Measurements from ENCODE around the gene LRRN3. TPM values are rescaled to one million over a fixed set of nuclear protein-coding genes. Genes with fewer than 3 reads are reported as not detected.

Gene LRRN3
- polyA plus RNA-seq, 1 experiment: 12.0 TPM

GRCh38 chr7:111081546-111082267, 9.2 kb upstream of the LRRN3 start:
- ChIA-PET POLR2A (no interaction called here), CTCF (interaction anchor here (0.6 kb wide), 1 partner anchor 568 kb away, joined by 3 read pairs; no protein-coding TSS in a partner anchor)
- Histone ChIP-seq H3K4me3 (ENCODE audit: low read depth, low read length) (no peak overlapping the region), H3K27me3 (ENCODE audit: control insufficient read depth, insufficient read depth, low read length) (no peaks in the 10 kb centered on the region), H3K27ac (ENCODE audit: low read depth, low read length) (no peak overlapping the region), H3K9me3 (ENCODE audit: control insufficient read depth, insufficient read depth, low read length) (no peaks in the 10 kb centered on the region)
- no peak for DNase-seq (ENCODE audit: low read depth, low spot score)
- no peak for TF ChIP-seq CTCF (IDR thresholded peaks at IDR 0.05; ENCODE audit: low read depth, low read length)

GRCh38 chr7:111082351-111082750, 8.6 kb upstream of the LRRN3 start:
- Histone ChIP-seq H3K9me3 (ENCODE audit: control insufficient read depth, insufficient read depth, low read length) (no peaks in the 10 kb centered on the region), H3K27ac (ENCODE audit: low read depth, low read length) (peak overlapping the region; percentile 69), H3K27me3 (ENCODE audit: control insufficient read depth, insufficient read depth, low read length) (no peaks in the 10 kb centered on the region), H3K4me3 (ENCODE audit: low read depth, low read length) (no peak overlapping the region)
- POLR2A ChIA-PET: no interaction called here
- peak; percentile 11 for DNase-seq (ENCODE audit: low read depth, low spot score)
- CTCF ChIA-PET: interaction anchor here (0.6 to 0.7 kb wide), 2 partner anchors 331 to 569 kb away, joined by 3 to 6 read pairs; no protein-coding TSS in a partner anchor
- no peak for TF ChIP-seq CTCF (IDR thresholded peaks at IDR 0.05; ENCODE audit: low read depth, low read length)

- Histone ChIP-seq H3K9me3 (ENCODE audit: control insufficient read depth, insufficient read depth, low read length) (no peaks in the 10 kb centered on the region), H3K4me3 (ENCODE audit: low read depth, low read length) (no peak overlapping the region), H3K27me3 (ENCODE audit: control insufficient read depth, insufficient read depth, low read length) (no peaks in the 10 kb centered on the region), H3K27ac (ENCODE audit: low read depth, low read length) (no peak overlapping the region)
- ChIA-PET CTCF (interaction anchor here (0.9 kb wide), 1 partner anchor 10 kb away, joined by 4 read pairs; no protein-coding TSS in a partner anchor), POLR2A (no interaction called here)
- TF ChIP-seq CTCF (IDR thresholded peaks at IDR 0.05; ENCODE audit: low read depth, low read length): no peak
- peak; percentile 24 for DNase-seq (ENCODE audit: low read depth, low spot score)
Measured at GRCh38 chr7:111083413-111083812, 7.5 kb upstream of the LRRN3 start.

- H3K9me3 ChIP-seq (ENCODE audit: control insufficient read depth, insufficient read depth, low read length): no peaks in the 10 kb centered on the region
- TF ChIP-seq CTCF (IDR thresholded peaks at IDR 0.05; ENCODE audit: low read depth, low read length): no peak
- ChIA-PET POLR2A (no interaction called here), CTCF (no interaction called here)
- no peak overlapping the region for H3K27ac ChIP-seq (ENCODE audit: low read depth, low read length)
- H3K4me3 ChIP-seq (ENCODE audit: low read depth, low read length): no peak overlapping the region
- DNase-seq (ENCODE audit: low read depth, low spot score): no peak
- H3K27me3 ChIP-seq (ENCODE audit: control insufficient read depth, insufficient read depth, low read length): no peaks in the 10 kb centered on the region
Measured at GRCh38 chr7:111085356-111085755, 5.6 kb upstream of the LRRN3 start.

GRCh38 chr7:111086532-111086931, 4.4 kb upstream of the LRRN3 start:
- Histone ChIP-seq H3K27me3 (ENCODE audit: control insufficient read depth, insufficient read depth, low read length) (no peaks in the 10 kb centered on the region), H3K27ac (ENCODE audit: low read depth, low read length) (no peak overlapping the region), H3K9me3 (ENCODE audit: control insufficient read depth, insufficient read depth, low read length) (no peaks in the 10 kb centered on the region), H3K4me3 (ENCODE audit: low read depth, low read length) (no peak overlapping the region)
- no peak for TF ChIP-seq CTCF (IDR thresholded peaks at IDR 0.05; ENCODE audit: low read depth, low read length)
- ChIA-PET CTCF (interaction anchor here (0.7 kb wide), 1 partner anchor 90 kb away, joined by 3 read pairs; no protein-coding TSS in a partner anchor), POLR2A (no interaction called here)
- DNase-seq (ENCODE audit: low read depth, low spot score): no peak
